Measurements from ENCODE around the gene GID4.
A peak's percentile ranks its signal among the peaks of the same experiment; 100 is the strongest.
"Not testable (repeated sequence)": the region's sequence is repeated elsewhere in the genome, so short reads cannot be mapped to it uniquely, and the experiment has no call there.

The GID4 gene

DNA sequence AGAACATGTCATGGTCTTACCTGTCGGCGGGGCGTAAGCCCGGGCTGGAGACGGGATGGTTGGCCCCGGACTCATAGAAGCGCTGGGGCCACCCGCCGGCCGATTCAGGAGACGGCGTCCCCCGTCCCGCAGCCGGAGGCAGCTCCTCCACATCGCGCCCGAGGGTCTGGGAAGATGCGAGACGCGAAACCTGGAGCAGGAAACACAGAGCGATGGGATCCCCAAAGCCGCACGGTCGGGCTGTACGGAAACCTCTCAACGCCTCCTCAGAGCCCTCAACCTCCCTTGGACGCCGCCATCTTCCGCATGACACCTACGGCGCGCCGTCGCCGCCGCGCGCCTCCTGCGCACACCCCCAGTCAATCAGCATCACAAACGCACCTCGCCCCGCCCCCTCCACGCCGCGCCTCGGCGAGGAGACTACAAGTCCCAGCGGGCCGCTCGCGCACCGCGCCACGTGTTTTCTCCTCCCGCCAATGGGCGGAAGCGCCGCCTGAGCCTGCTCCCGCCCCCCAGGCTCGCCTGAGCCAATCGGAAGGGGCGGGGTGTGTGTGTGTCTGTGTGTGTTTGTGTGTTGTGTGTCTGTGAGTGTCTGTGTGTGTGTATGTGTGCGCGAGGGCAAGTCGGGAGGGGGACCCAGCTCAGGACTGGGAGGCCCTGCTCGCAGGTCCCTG, at the start of gene GID4, which contains the start of gene ATPAF2:
Gene GID4, plus strand, starts transcription at position 548 of the 674 bp plus-strand sequence. Its CDS starts 57 bp downstream, at position 605.
Gene ATPAF2, minus strand, starts transcription at position 308 of the 674 bp plus-strand sequence. Its CDS starts 155 bp downstream, at position 153.
- DNase-seq: peak; percentile 100

DNA sequence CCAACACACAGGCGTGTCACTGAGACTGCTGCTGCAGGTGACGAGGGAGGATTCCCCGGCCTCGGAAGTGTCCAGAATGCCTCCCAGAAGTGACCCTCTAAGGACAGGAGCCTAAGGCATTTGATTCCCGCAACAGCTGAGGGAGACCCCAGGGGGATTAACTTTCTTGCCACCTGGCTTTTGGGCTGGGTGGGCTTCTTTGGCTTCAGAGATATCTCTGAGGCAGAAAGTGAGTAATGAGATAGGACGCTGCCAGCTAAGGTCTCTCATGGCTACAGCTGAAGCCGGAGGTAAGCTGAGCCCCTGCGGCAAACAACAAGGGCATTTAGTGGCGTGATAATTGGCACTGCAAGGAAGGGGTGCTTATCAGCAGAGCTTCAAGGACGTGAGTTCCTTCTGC, 49.6 kb upstream of the GID4 start:
- no peak for DNase-seq

DNA sequence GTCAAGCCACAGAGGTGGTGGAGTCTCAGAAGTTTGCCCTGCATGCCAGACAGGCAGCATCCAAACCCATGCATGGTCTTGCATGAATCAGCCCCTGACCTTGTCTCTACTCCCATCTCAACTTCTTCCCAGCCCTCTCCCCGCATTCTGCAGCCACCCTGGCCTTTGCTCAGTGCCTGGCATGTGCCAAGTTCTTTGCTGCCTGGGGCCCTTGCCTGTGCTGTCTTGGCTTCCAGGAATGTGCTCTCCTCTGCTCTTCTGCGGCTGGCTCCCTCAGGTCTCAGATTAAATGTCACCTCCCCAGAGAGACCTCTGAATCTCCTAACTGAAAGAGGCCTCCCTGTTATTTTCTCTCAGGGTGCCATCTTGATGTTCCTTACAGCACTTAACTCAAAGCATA, 48.9 kb upstream of the GID4 start:
- DNase-seq: no peak

DNA sequence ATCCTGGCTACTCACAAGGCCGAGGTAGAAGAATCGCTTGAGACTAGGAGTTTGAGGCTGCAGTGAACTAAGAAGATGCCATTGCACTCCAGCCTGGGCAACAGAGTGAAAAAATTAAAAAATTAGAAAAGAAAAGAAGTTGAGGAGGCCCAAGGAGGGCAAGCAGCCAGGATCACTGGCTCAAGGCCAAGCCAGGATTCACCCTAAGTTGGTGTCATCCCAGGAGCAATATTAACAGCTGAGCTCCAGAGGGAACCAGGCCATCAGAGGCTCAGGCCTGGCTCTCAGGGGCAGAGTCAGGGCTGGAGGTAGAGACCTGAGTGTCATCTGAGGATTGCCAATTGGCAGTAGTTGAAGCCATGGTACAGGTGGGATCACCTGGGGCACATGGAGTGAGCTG, 45.8 kb upstream of the GID4 start:
- DNase-seq: no peak

DNA sequence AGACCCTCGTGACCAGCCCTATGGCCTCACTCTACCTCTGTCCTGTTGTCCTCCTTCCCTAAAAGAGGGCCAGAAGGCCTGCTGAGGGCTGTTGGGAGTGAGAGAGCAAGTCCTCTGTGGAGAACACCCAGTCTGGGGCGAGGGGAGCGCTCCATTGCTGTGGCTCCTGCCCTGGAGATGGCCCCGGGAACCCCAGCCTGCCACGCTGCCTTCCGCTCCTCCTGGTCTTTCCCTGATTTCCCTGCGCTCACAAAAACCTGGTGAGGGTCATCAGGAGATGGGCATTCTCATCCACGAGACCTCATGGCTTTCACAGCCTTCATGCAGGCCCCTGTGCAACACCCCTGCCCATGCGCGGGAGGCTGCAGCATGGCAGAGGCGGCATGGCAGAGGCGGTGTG, 45.4 kb upstream of the GID4 start:
- DNase-seq: no peak

DNA sequence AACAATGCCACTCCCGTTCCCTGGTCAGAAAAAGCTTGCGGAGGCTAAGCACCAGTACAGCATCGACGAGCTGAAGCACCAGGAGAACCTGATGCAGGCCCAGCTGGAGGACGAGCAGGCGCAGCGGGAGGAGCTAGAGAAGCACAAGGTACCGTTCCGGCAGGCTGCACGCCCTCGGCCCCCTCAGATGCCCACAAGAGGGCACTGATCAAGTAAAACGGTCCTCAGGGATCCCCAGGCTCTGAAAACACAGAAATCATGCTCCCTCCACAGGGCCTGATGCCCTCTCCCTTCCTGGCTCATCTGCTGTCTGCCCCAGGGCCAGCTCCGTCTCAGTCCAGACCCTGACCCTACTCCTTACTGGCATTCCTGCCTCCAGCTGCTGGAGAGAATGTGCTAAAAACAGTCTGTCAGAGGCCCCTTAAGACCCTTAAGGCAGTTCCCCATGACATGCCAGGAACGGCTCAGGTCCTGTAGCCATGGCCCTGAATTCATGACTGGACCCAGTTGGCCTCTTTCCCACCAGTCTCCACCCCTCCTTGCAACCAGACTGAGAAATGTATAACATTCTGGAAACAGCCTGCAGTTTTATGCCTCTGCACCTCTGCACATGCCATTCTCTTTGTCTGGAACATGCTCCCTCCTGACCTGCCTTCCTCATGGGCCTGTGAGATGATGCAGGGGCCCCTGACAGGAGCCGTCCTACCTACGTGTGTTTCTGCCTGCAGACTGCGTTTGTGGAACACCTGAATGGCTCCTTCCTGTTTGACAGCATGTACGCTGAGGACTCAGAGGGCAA, 44.7 kb upstream of the GID4 start:
- peak; percentile 69 for DNase-seq

DNA sequence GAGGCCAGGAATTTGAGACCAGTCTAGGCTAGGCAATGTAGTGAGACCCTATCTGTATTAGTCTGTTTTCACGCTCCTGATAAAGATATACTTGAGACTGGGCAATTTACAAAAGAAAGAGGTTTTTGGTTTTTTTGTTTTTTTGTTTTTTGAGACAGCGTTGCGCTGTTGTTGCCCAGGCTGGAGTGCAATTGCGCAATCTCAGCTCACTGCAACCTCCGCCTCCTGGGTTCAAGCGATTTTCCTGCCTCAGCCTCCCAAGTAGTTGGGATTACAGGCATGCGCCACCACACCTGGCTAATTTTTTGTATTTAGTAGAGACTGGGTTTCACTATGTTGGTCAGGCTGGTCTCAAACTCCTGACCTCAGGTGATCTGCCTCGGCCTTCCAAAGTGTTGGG, 43.3 kb upstream of the GID4 start:
- not testable (repeated sequence) for DNase-seq

DNA sequence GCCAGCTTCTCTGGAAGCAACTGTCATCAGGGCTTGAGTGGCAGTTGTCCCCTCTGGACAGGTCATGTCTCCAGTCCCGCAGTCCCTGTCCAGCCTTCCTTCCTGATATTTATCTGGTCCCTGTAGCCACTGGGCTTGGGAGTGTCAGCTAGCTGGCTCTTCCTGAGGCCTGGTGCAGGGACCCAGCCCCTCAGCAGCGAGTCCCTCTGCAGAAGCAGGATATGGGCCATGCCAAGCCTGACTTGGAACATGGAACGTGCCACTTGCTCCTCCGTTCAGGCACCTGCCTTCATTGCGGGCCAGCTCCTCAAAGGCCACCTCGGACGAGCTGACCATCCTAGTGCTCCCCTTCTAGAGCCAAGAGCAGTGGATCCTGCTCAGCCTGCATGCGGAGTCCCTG, 40.3 kb upstream of the GID4 start:
- no peak for DNase-seq

DNA sequence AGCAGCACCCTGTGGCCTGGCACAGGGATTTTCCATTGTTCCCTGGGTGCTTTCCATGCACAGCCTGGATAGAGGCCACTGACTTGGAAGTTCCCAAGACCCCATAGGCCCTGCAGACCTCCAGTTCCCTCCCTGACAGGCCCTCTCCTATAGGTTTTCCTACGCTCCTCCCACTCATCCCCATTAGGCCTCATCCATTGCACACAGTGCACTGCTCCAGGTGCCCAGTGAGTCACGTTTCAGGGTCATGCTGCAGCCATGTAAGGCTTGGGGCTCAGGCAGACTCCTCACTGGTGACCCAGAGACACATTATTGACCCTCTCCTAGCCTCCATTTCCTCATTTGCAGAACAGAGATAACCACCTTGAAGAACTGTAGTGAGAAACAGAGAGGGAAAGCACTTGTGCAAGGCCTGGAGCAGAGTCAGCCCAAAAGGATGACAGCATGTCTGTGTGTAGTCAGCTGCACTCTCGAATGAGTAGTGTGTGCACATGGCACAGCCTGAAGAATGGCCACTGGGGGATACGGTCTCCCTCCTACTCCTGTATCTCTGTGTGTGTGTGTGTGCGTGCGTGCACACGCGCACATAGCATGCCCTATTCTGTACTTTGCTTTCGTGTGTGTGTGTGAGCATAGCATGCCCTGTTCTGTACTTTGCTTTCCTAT, 39.7 kb upstream of the GID4 start:
- DNase-seq: peak; percentile 55

DNA sequence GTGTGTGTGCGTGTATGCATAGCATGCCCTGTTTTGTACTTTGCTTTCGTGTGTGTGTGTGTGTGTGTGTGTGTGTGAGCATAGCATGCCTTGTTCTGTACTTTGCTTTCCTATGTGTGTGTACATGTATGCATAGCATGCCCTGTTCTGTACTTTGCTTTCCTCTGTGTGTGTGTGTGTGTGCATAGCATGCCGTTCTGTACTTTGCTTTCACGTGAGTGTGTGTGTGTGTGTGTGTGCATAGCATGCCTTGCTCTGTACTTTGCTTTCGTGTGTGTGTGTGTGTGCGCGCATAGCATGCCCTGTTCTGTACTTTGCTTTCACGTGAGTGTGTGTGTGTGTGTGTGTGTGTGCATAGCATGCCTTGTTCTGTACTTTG, 39.2 kb upstream of the GID4 start:
- DNase-seq: no peak

DNA sequence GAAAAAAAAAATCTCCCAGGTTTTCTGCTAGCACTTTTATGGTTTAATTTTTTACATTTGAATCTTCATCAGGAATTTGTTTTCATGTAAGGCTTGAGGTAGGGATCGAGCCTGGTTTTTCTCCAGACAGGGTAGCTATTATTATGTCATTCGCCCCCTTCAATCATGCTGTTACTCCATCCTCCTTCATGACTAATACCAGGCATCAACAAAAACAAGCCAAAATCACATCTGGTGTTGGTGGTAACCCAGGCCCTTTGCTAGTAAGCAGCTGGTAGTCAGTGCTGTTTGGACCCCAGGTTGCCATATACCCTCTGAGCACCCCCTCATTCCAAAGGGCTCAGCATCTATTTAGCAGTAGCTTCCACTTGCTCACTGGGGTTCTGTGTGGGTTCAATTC, 37.0 kb upstream of the GID4 start:
- no peak for DNase-seq

DNA sequence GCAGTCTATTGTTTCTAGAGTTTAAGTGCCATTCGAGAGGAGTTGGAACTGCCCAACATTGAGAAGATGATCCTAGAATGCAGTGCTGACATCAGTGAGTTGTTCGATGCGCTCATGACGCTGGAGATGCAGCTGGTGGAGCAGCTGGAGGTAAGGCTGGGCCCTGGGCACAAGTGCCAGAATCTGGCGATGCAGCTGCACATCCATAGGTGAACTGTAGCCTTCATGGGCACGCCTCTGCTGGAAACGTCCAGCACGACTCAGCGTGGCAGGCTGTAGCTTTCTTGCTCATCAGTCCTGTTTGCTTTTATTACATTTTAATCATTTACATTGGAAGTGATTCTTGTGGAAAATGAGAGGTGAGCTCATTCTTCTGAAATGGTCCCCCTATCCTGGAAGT, 34.9 kb upstream of the GID4 start:
- DNase-seq: no peak

DNA sequence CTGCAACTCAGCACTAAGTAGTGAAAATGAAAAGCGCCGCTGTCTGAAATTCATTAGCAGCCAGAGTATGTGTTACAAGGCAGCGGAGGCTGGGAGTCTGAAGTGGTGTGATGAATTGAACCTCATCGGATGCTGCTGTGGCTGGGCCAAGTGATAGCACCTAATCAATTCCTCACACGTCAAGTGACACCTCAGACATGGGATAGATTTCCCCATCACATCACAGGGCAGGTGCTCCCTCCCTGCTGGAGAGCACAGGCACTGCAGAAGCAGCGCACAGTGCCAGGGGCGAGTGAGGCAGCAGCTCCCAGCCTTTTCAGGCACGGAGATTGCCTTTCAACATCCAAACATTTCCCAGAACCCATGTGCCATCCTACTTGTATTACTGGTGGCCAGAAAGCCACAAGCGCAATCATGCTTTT, 34.3 kb upstream of the GID4 start:
- peak; percentile 17 for DNase-seq

DNA sequence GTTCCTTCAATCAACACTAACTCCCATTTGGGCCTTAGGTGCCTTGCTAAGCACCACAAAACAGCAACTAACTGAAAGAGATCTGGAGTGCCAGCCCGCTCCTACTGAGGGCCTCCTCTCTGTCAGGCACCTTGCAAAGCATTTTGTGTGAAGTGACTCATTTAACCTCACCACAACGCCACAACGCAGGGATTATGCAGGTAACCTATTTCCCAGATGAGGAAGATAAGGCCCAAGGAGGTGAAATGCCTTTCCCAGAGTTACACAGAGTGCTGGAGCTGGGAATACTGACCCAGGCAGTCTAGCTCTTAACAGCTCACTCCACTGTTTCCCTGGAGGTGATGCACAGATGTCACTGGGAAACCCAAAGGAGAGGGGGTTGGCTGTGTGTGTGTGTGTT, 33.7 kb upstream of the GID4 start:
- DNase-seq: no peak

DNA sequence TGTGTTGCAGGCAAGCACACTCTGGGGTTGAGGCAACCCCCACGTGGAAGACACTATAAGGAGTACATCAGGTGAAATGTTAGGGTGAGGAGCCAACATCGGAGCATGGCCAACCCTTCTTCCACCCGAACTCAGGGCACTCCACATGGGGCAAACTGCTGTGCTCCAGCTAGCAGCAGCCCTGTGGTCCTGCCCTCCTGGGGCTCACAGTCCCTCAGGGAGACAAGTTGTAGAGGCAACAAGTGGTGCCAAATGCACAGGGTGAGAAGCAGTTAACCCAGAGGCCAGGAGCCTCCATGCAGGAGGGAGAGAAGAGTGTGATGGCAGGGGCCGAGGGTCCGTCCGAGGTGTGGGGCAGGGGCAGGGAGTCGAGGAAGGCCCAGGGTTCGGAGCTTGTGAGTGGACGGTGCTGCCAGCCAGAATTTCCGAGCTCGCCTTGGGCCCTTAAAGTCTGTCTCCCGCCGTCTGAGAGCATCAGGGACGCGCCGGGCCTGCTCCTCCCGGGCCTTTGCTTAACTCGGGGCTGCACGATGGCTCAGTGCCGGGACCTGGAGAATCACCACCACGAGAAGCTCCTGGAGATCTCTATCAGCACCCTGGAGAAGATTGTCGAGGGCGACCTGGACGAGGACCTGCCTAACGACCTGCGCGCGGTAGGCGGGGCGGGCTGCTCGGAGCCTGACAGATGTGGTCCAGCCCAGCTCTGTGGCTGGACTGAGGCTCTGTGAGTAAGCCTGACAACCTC, 32.5 kb upstream of the GID4 start:
- DNase-seq: no peak

DNA sequence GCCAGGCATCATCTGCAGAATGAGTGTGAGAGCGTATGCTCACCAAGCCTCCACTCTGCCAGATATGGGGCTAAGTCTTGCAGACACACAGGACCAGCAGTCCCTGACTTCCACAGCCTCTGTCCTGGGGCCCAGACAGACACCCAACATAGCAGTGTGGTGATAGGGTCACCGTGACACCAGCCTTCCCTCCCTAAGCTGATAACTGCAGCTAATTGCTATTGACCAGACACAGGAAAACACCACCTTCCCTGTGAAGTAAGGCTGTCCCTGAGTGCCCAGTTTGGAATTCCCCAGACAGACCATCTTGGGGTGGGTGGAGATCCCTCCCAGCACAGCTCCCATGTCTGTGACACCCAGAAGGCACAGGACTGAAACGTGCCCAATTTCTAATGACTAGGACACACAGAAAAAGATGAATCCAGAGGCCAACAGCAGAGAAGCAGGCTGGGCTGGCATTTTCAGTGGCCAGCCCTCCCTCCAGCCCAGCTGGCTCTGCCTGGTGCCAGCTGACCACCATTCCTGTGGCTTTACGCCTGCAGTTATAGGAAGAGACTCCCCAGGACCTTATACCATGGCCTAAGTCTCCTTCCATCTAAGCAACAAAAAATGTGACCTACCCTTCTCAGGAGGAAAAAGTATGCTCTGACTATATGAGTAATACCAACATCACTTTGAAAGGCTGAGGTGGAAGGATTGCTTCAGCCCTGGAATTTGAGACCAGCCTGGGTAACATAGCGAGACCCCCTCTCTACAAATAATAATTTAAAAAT, 30.5 kb upstream of the GID4 start:
- DNase-seq: no peak

DNA sequence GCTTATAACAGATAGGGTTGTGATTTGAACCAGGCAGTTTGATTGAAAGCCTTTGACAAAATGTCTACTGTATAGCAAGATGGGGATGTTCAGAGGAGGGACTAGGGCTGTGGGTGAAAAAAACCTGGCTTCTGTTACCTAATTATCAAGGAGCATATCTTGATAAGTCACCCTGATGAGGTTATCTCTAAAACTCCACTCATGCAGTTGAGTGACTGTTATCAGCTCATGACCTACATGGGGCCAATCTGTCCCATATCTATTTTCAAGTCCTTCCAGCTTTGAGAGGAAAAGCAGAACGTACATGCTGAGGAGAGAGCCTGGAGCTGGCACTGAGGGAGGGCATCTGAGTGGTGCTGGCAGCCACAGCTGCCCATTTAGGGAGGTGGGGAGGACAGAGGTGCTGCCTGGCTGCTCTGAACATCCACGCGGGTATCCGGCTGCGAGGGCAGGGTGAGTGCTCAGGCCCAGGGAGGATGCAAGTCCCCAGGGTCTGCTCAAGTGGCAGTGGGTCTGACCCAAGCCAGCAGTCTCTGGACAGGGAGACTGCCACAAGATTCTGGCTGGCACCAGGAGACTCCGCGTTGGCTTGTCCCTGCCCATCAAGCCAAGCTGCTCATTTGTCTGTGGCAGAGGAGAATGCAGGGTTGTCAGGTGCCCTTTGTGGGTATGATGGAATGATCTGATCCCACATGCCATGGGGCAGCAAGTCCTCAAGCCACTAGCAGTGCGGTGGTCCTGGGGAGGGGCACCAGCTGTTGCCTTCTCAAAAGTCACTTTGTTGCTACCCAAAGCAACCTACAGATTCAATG, 29.4 kb upstream of the GID4 start:
- DNase-seq: no peak

DNA sequence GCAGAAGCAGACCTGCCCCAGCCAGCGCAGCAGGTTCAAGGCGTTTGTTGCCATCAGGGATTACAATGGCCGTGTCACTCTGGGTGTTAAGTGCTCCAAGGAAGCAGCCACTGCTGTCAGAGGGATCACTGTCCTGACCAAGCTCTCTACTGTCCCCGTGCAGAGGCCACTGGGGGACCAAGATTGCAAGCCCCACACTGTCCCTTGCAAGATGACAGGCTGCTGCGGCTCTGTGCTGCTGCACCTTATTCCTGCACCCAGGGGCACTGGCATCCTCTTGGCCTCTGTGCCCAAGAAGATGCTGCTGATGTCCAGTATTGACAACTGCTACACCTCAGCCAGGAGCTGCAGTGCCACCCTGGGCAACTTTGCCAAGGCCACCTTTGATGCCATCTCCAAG, 27.9 kb upstream of the GID4 start:
- DNase-seq: no peak

DNA sequence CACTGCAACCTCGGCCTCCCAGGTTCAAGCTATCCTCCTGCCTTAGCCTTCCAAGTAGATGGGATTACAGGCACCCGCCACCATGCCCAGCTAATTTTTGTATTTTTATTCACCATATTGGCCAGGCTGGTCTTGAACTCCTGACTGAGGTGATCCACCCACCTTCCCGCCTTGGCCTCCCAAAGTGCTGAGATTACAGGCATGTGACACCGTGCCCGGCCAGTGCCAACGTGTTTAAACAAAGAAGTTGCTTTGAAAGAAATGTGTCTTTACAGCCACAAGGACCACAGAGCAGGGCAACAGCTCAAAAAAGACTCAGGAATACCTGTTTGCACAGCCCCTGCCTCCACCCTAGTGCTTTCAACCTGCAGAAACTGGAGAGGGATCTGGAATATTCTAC, 25.2 kb upstream of the GID4 start:
- no peak for DNase-seq

DNA sequence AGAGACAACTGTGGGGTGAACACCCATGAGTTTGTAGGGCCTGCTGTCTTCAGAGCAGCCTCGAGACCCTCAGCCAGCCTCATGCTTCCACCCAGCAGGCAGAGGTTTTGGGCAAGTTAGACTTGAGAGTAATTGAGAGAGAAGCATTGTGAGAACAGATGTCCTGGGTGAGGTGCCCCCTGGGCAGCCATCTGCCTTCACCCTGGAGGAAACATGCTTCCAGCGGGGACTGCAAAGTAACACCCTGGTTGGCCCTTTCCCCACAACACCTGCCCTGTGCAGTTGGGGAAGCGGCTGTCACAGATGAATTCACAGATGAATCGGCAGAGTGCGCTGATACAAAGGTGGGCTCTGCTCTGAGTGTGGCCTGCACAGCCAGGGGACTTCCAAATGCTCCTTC, 23.6 kb upstream of the GID4 start:
- DNase-seq: peak; percentile 36

DNA sequence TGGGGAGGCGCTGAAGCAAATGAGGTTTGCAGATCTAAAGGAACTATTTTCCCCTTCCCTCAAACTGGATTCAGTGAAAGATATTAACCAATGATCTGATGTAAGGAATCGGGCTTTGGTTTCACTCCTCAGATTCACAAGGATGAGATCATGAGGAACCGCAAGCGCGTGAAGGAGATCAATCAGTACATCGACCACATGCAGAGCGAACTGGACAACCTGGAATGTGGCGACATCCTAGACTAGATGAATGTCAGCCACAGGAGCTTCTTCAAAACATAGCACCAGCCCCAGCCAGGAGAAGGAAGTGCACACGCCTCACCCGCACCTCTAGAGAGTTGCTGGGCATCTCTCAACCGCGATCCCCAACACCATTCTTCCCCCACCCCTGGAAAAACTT, 22.8 kb upstream of the GID4 start:
- no peak for DNase-seq

DNA sequence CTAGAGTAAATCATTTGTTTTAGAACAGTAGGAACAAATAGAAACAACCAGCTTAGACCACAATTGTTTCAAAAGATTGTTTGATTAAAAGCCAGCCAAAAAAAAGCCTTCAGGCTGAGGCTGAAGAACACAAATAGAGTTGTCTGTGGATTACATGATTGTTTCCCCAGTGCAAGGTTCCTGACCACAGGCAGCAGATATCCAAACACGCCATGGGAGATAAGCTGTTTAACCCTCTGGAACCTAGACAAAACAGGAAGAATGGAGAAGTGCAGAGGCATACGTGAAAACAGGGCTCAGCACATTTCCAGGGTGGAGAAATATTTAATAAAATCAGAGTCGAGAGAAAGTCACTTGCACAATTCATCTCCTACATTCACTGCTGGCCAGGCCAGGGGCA, 21.2 kb upstream of the GID4 start:
- DNase-seq: no peak

Data from eye (tissue), 1 donor.